Activated CD8-positive, alpha-beta memory T cell treated with anti-CD3 and anti-CD28 coated beads, Interleukin-2, amount 10 ng/mL, durations not matched to agents 7 days and 5 days (primary cell): ENCODE measurements around the gene PAM. TPM values are rescaled to one million over a fixed set of nuclear protein-coding genes. Genes with fewer than 3 reads are reported as not detected.

Source experiments
- ATAC-seq: fragments of 150-1000 bp; cut with Tn5 transposase; one replicate; pipeline ENCODE4 v1.10.0; 2021; ENCODE audit warnings: moderate library complexity
- CTCF ChIA-PET: fragments of 350-600 bp; sonication (Branson Sonifier 250); formaldehyde crosslinking; loops from one replicate; lab custom pipeline; 2021; ENCODE audit warnings: antibody characterized with exemption; lab: Charles Lee
- DNase-seq: peaks from one replicate; pipeline ENCODE4 v3.0.0-alpha.2; 2020
- H3K27ac Mint-ChIP-seq: one replicate; pipeline ENCODE4 v1.8.0; 2021; ENCODE audit warnings: mild to moderate bottlenecking, mixed read lengths
- H3K27me3 Mint-ChIP-seq: one replicate; pipeline ENCODE4 v1.8.0; 2021; ENCODE audit warnings: mixed read lengths
- H3K36me3 Mint-ChIP-seq: one replicate; pipeline ENCODE4 v1.8.0; 2021; ENCODE audit warnings: mild to moderate bottlenecking, mixed read lengths
- H3K4me1 Mint-ChIP-seq: one replicate; pipeline ENCODE4 v1.8.0; 2021; ENCODE audit warnings: mixed read lengths
- H3K4me3 Mint-ChIP-seq: one replicate; pipeline ENCODE4 v1.8.0; 2021; ENCODE audit warnings: mild to moderate bottlenecking, moderate library complexity, mixed read lengths
- H3K9me3 Mint-ChIP-seq: one replicate; pipeline ENCODE4 v1.8.0; 2022; ENCODE audit warnings: low read depth, mixed read lengths
- total RNA-seq, 2 experiments: library from RNA; stranded (reverse); gene quantifications; one replicate each; pipeline ENCODE4 v1.2.3, GENCODE V29; 2021

Gene PAM
- total RNA-seq, 2 experiments from 2014 or later, result 29.7 to 31.5 TPM

DNA sequence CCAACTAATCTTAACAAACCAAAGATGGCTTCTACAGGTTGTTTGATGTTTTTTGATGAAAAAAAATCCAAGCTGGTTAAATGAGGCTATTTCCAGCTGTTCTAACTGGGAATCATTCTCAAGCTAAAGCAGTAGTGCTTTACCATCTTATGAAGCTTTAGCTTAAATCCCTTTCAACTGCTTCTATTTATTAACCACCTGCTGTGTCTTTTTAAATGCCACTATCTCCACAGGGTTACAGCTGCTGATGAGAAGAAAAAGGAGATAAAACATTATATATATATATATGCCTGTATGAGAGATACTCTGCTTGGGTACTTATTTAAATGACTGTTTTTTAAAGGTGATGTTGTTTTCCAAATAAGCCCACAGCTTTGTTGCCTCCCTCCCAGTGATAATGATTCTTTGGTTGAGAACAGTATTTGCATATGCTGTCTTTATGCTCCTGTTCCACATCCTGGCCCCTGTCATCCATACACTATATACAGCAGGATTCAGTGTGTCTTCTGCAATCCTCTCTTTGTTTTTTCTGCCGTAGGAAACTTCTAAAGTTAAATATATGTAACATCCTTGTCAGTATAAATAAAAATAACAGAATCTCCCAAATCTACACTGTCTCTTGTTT is 164.0 kb downstream of the PAM start:
- ATAC-seq, result no peak
- H3K4me1 Mint-ChIP-seq, result no peaks in the 10 kb centered on the region
- no peak overlapping the region for H3K4me3 Mint-ChIP-seq
- H3K9me3 Mint-ChIP-seq, result no peaks in the 10 kb centered on the region
- peaks cover 1% of the 10 kb centered on the region for H3K36me3 Mint-ChIP-seq
- CTCF ChIA-PET, result no interaction called here
- no peak overlapping the region for H3K27ac Mint-ChIP-seq
- no peaks in the 10 kb centered on the region for H3K27me3 Mint-ChIP-seq
- no peak for DNase-seq

DNA sequence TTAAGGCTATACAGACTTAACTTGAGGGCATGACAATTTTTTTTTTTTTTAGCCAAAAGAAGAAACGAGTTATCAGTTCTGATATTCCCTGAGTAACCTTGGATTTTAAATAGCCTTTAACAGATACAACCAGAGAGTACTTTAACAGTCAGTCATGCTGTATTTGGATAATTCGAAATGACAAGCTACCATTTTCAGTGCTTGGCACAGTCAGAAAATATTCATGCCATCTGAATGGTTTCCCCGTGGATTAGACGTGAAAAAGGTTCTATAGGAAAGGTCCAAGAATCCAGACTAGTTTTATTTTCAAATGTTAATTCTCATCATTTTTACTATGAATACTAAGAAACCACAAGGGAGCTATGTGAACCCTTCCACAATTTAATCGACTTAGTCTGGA is 165.7 kb downstream of the PAM start:
- H3K9me3 Mint-ChIP-seq, result no peaks in the 10 kb centered on the region
- H3K27ac Mint-ChIP-seq, result no peak overlapping the region
- H3K4me3 Mint-ChIP-seq, result no peak overlapping the region
- peaks cover 1% of the 10 kb centered on the region for H3K36me3 Mint-ChIP-seq
- CTCF ChIA-PET, result interaction anchor here (1.2 kb wide), 1 partner anchor 11 kb away, joined by 3 read pairs; no protein-coding TSS in a partner anchor
- H3K27me3 Mint-ChIP-seq, result no peaks in the 10 kb centered on the region
- H3K4me1 Mint-ChIP-seq, result no peaks in the 10 kb centered on the region
- ATAC-seq, result no peak
- no peak for DNase-seq

DNA sequence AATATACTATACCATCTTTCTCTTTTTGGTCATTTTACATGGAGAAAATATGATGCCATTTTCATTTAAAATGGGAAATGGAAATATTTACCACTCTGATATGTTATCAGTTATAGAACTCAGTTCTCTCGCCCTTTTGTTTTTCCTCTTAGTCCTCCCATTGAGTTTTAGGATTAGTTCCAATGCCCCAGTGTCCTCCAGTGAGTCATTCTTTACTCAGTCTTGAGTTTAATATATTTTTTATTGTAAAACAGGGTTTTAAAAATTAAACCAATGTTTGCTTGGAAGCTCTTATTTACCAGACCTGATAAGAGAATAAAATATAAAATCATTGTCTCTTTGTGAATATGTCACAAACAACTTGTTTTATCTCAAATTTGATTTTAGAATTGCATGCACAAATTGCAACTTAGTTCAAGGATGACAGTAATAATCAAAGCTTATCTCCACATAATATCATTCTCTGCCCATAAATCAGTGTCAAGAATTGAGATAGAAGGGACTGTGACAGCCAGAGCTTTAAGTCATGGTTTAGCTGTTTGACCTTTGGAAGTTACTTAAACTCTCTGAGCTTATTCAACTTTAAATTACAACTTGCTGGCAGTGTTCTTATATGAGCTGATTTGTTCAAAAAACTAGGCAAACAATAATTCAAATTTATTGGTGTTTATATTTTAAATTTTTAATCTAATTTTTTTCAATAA is 166.4 kb downstream of the PAM start:
- Mint-ChIP-seq H3K27me3 (no peaks in the 10 kb centered on the region), H3K27ac (no peak overlapping the region), H3K9me3 (no peaks in the 10 kb centered on the region), H3K4me1 (no peaks in the 10 kb centered on the region), H3K36me3 (peaks cover 1% of the 10 kb centered on the region), H3K4me3 (no peak overlapping the region)
- CTCF ChIA-PET, result interaction anchor here (1.2 kb wide), 1 partner anchor 12 kb away, joined by 3 read pairs; no protein-coding TSS in a partner anchor
- ATAC-seq (no peak), DNase-seq (no peak)

DNA sequence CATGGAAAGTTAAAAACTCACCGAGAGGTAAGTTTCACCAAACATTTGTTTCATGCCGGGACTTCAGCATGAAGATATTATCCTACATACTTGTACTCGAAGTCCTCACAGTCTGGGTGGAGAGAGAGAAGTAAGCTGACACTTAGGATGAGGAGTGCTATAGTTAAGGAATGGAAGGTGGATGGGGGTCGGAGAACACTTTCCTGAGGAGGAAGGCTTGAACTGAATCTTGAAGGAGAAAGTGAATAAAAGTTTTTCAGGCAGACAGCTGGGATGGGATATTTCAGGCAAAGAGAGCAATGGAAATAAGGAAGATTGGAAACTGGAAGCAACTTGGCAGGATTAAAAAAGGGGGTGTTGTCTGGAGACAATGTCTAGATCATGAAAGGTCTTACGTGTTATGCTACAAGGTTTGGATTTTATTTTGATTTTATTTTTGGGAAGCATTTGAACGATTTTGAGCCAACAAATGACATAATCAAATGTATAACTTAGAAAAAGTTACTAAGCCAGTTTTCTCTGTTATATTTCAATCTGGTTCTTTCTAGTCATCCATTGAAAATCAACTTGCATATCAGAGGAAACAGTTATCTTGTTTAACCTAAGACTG is 167.1 kb downstream of the PAM start:
- DNase-seq, result no peak
- no peaks in the 10 kb centered on the region for H3K27me3 Mint-ChIP-seq
- H3K36me3 Mint-ChIP-seq, result peaks cover 1% of the 10 kb centered on the region
- no peak for ATAC-seq
- H3K9me3 Mint-ChIP-seq, result no peaks in the 10 kb centered on the region
- CTCF ChIA-PET, result no interaction called here
- H3K27ac Mint-ChIP-seq, result no peak overlapping the region
- no peak overlapping the region for H3K4me3 Mint-ChIP-seq
- no peaks in the 10 kb centered on the region for H3K4me1 Mint-ChIP-seq

DNA sequence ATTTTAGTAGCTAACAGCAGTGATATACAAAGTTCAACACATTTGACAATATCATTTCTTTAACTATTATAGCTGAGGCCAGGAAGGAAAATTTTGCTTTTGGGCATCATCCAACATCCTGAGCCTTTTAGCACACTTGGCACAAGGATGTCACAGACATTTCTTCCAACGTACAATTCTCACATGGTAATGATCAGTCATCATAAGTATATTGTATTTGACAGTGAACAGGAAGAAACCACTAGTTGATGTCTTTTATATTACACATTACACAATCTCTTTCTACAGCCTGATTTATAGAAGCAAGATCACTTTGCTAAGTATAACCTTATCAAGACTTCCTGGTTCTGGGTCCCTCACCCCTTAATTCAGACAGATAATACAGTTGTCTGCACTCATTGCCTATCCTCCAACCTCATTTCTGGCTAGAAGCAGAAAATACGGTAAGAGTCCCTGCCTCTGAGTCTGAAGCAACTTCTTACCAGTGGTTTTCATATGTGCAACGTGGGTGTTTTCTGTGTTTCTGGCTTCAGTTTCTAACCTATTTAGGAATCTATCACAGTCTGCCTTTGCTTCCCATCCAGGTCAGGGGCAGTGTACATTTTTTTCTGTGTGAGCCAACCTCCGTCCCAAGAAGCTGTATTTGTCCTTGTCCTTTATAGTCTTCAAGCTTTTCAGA is 167.8 kb downstream of the PAM start:
- peaks cover 1% of the 10 kb centered on the region for H3K36me3 Mint-ChIP-seq
- no peaks in the 10 kb centered on the region for H3K4me1 Mint-ChIP-seq
- H3K27ac Mint-ChIP-seq, result no peak overlapping the region
- CTCF ChIA-PET, result no interaction called here
- H3K27me3 Mint-ChIP-seq, result no peaks in the 10 kb centered on the region
- H3K9me3 Mint-ChIP-seq, result no peaks in the 10 kb centered on the region
- H3K4me3 Mint-ChIP-seq, result no peak overlapping the region
- no peak for ATAC-seq
- DNase-seq, result no peak

DNA sequence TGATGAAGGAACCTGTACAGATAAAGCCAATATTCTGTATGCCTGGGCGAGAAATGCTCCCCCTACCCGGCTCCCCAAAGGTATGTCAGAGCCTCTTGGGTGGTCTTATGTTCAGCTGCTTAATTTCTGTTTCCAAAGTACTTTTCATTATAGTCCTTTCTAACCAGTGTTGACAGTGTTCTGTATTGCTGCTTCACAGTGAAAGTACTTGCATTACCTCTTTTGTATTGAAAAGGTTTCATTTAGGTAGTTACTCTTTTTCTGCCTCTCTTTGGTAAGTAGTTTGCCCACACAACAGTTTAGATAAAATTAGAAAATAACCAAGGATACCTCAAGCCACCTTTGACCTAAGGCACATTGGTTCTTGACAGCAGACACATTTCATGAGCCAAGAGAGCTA is 169.9 kb downstream of the PAM start:
- no peak for ATAC-seq
- H3K36me3 Mint-ChIP-seq, result peaks cover 1% of the 10 kb centered on the region
- CTCF ChIA-PET, result no interaction called here
- DNase-seq, result no peak
- no peaks in the 10 kb centered on the region for H3K27me3 Mint-ChIP-seq
- H3K9me3 Mint-ChIP-seq, result no peaks in the 10 kb centered on the region
- H3K4me1 Mint-ChIP-seq, result no peaks in the 10 kb centered on the region
- no peak overlapping the region for H3K27ac Mint-ChIP-seq
- H3K4me3 Mint-ChIP-seq, result no peak overlapping the region

DNA sequence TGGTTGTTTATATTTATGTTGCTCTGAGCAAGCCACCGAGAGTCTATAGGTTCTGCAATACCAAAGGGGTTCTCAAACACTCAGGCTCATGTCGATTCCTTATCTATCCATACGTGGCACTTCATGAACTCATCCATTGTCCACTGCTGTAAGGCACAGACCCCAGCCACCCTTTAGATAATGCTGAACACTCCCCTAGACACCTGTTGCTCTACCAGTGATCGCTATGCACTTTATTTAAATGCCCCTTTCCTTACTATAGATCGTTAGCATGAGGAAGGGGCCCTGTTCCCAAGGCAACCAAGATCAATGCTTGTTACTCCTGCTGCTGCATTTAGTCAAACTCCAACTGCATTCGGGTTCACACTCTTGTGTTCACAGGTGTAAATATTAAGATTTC is 171.9 kb downstream of the PAM start:
- Mint-ChIP-seq H3K4me3 (no peak overlapping the region), H3K9me3 (no peaks in the 10 kb centered on the region), H3K4me1 (no peaks in the 10 kb centered on the region), H3K36me3 (peaks cover 1% of the 10 kb centered on the region), H3K27ac (no peak overlapping the region), H3K27me3 (no peaks in the 10 kb centered on the region)
- CTCF ChIA-PET, result no interaction called here
- DNase-seq (no peak), ATAC-seq (no peak)

DNA sequence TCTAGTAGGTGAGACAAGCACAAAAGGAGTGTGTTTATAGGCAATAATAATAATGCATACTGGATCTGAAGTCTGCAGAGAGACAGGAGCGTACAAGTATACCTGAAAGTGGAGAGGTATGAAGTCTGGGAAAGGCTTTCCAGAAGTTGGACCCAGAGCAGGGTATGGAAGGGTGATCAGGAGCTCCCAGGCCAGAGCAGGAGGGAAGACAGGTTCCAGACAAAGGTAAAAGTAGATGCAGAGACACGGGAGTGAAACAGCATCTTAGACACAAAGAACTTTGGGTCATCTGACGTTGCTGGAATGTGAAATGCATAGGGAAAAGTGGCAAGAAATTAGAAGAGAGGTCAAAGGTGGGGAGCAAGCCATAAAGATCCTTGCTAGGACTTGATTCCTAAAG is 175.1 kb downstream of the PAM start:
- Mint-ChIP-seq H3K9me3 (no peaks in the 10 kb centered on the region), H3K4me3 (no peak overlapping the region), H3K36me3 (peaks cover 2% of the 10 kb centered on the region), H3K27ac (no peak overlapping the region), H3K4me1 (no peaks in the 10 kb centered on the region), H3K27me3 (no peaks in the 10 kb centered on the region)
- ATAC-seq, result no peak
- CTCF ChIA-PET, result no interaction called here
- DNase-seq, result no peak

DNA sequence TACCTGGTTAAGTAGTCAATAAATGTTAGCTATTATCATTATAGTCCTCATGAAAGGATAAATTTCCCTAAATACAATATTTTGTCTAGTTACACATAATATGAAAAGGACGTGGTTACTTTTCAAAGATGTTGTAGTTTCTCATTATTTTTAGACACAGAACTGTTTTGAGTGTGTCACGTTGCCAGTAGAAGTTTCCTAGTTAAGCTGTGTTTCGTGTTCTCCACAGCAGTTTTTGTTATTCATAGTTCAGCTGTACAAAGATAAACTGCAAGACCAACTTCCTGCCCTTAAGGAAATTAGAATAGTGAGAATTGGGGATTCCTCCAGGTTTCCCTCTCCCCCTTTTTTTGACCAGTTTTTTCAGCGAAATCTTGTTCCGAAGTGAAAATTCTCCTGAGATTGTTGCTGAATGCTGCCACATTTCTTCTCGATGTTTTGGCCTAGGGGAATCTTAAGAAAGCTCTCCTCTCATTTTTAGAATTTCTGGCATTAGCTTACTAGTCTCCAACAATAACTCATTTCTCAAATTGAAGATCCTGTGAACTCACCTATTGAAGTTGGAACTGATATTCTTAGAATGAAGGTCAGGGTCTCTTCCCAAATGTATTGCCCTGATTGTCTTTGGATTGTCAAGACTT is 176.1 kb downstream of the PAM start:
- no peaks in the 10 kb centered on the region for H3K27me3 Mint-ChIP-seq
- no peak overlapping the region for H3K27ac Mint-ChIP-seq
- H3K9me3 Mint-ChIP-seq, result no peaks in the 10 kb centered on the region
- ATAC-seq (no peak), DNase-seq (no peak)
- H3K36me3 Mint-ChIP-seq, result peaks cover 2% of the 10 kb centered on the region
- CTCF ChIA-PET, result no interaction called here
- H3K4me1 Mint-ChIP-seq, result no peaks in the 10 kb centered on the region
- H3K4me3 Mint-ChIP-seq, result no peak overlapping the region

DNA sequence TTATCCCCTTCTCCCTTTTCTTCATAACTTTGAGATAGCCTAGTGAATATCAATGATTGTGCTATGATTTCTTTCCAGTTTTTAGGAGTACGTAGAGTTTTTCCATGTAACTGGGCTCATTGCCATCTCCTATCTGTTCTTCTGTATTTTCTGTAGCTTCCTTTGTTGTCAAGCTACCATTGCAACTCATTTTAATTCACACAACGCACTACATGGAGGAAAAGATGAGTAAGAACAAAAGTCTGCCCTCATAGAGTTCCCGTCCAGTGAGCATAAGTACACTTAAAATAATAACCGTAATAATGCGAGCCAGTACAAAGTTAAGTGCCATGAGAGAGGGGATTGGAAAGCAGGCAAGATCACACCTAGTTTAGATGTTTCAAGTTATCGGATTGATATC is 177.7 kb downstream of the PAM start:
- no peaks in the 10 kb centered on the region for H3K9me3 Mint-ChIP-seq
- CTCF ChIA-PET, result no interaction called here
- H3K27ac Mint-ChIP-seq, result no peak overlapping the region
- no peak overlapping the region for H3K4me3 Mint-ChIP-seq
- no peaks in the 10 kb centered on the region for H3K27me3 Mint-ChIP-seq
- no peaks in the 10 kb centered on the region for H3K4me1 Mint-ChIP-seq
- DNase-seq, result no peak
- H3K36me3 Mint-ChIP-seq, result peaks cover 2% of the 10 kb centered on the region
- ATAC-seq, result no peak

DNA sequence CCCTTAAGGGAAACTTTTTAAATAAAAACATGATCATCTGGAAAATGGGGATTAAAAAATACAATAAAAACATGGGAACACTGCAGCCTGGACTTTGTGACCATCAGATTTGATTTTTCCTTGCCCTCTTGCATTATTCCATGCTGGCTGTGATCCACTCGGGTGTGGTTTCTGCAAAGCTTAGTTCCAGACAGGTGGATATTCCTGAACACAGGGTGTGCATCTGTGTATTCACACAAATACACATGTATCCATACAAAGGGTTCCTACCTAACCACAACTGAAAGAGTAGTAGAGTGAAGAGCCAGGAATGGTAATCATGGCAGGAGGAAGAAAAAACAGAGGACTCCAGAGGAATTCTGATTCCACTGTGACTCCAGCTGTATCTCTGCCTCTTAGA is 178.2 kb downstream of the PAM start:
- Mint-ChIP-seq H3K36me3 (peaks cover 2% of the 10 kb centered on the region), H3K4me1 (no peaks in the 10 kb centered on the region), H3K27me3 (no peaks in the 10 kb centered on the region), H3K4me3 (no peak overlapping the region), H3K9me3 (no peaks in the 10 kb centered on the region), H3K27ac (no peak overlapping the region)
- CTCF ChIA-PET, result interaction anchor here (1.3 kb wide), 1 partner anchor 252 kb away, joined by 3 read pairs; no protein-coding TSS in a partner anchor
- DNase-seq (no peak), ATAC-seq (no peak)

DNA sequence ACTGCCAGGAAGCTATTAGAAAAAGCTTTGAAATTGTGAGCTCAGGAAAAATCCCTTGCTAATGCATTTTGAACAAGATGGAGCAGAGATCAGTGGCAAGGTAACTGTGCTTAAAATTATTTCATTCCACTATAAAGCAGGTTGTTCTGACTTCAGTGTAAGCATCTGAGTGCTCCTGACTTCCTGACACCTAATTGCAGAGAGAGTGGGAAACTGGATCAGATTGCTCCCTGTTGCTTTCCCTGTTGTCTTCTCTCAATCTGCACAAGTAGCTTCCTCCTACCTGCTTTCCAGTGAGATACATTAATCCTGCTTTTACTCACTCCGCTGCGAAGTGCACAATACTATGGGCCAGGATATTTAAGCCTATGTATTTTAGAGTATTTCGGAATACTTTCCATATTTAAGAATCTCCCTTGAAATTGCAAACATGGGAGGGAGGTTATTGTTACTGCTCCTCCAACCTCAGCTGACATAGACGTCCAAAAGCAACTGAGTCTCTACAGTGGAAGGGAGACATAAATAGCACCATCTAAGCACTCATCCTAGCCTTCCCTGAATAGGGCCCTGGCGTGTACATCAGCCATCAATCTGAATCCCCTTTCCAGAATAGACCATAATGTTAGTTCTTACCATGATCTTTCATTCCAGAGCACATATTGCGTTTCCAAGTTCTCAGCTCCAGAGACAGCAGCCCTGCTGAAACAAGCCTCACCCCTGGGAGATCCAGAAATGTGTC is 178.8 kb downstream of the PAM start:
- ATAC-seq (no peak), DNase-seq (no peak)
- no peak overlapping the region for H3K4me3 Mint-ChIP-seq
- H3K27me3 Mint-ChIP-seq, result no peaks in the 10 kb centered on the region
- H3K27ac Mint-ChIP-seq, result no peak overlapping the region
- CTCF ChIA-PET, result interaction anchor here (1.3 kb wide), 1 partner anchor 253 kb away, joined by 3 read pairs; no protein-coding TSS in a partner anchor
- peaks cover 2% of the 10 kb centered on the region for H3K36me3 Mint-ChIP-seq
- H3K9me3 Mint-ChIP-seq, result no peaks in the 10 kb centered on the region
- no peaks in the 10 kb centered on the region for H3K4me1 Mint-ChIP-seq

DNA sequence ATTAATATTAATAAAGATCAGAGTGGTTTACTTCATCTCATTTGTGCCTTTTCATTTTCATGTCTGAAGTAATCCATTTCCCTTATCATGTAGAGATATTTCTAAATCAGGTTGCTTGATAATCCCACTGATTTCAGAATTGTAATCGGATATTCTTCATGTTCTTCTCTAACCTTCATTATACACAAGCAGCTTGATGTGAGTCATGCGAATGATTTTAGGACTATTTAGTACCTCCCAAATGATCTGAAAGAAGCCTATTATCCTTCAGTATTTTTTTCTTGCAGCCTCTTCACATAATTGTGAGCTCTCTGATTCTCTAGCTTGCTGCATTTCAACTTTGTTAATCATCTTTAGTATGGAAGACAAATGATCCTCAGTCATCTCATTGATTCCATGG is 182.8 kb downstream of the PAM start:
- no peak for DNase-seq
- no peak for ATAC-seq
- H3K4me3 Mint-ChIP-seq, result no peak overlapping the region
- no peak overlapping the region for H3K27ac Mint-ChIP-seq
- no peaks in the 10 kb centered on the region for H3K27me3 Mint-ChIP-seq
- no peaks in the 10 kb centered on the region for H3K9me3 Mint-ChIP-seq
- CTCF ChIA-PET, result no interaction called here
- peaks cover 3% of the 10 kb centered on the region for H3K36me3 Mint-ChIP-seq
- H3K4me1 Mint-ChIP-seq, result no peaks in the 10 kb centered on the region
